ENCODE data around the gene GPC5. TPM values are rescaled to one million over a fixed set of nuclear protein-coding genes. Genes with fewer than 3 reads are reported as not detected.

The GPC5 gene
- polyA plus RNA-seq, 6 donors from 2014 or later, result 0.30 to 1.0 (median 0.40) TPM; not detected in 3

GRCh38 chr13:92553470-92554114, 1155.2 kb downstream of the GPC5 start:
- Mint-ChIP-seq H3K27me3 (no peaks in the 10 kb centered on the region), H3K4me3 (no peak overlapping the region), H3K27ac (no peak overlapping the region), H3K36me3 (no peaks in the 10 kb centered on the region), H3K9me3 (peaks cover 0 to 6% (median 0%) of the 10 kb centered on the region in 7 donors), H3K4me1 (no peaks in the 10 kb centered on the region)
- DNase-seq, result no peak
- no peak for ATAC-seq (ENCODE audit: low read depth in 2 of 2)

GRCh38 chr13:92560883-92561282, 1162.5 kb downstream of the GPC5 start:
- DNase-seq, result no peak
- Mint-ChIP-seq H3K27ac (no peak overlapping the region), H3K4me1 (no peaks in the 10 kb centered on the region), H3K27me3 (no peaks in the 10 kb centered on the region), H3K4me3 (no peak overlapping the region), H3K9me3 (peaks cover 0 to 22% (median 2%) of the 10 kb centered on the region in 7 donors), H3K36me3 (no peaks in the 10 kb centered on the region)
- ATAC-seq (ENCODE audit: low read depth in 2 of 2), result no peak

- Mint-ChIP-seq H3K9me3 (peaks cover 0 to 8% (median 0%) of the 10 kb centered on the region in 7 donors), H3K36me3 (no peaks in the 10 kb centered on the region), H3K4me3 (no peak overlapping the region), H3K27ac (no peak overlapping the region), H3K4me1 (no peaks in the 10 kb centered on the region), H3K27me3 (no peaks in the 10 kb centered on the region)
- ATAC-seq (ENCODE audit: low read depth in 2 of 2), result no peak
- no peak for DNase-seq
These were observed 1166.5 kb downstream of the GPC5 start for GRCh38 chr13:92564942-92565341.

GRCh38 chr13:92566767-92567166, 1168.3 kb downstream of the GPC5 start:
- no peak for ATAC-seq (ENCODE audit: low read depth in 2 of 2)
- H3K4me1 Mint-ChIP-seq, result no peaks in the 10 kb centered on the region
- H3K4me3 Mint-ChIP-seq, result no peak overlapping the region
- H3K27me3 Mint-ChIP-seq, result no peaks in the 10 kb centered on the region
- no peak overlapping the region for H3K27ac Mint-ChIP-seq
- no peaks in the 10 kb centered on the region for H3K36me3 Mint-ChIP-seq
- peaks cover 0 to 8% (median 0%) of the 10 kb centered on the region in 7 donors for H3K9me3 Mint-ChIP-seq
- DNase-seq, result no peak

GRCh38 chr13:92572190-92572589, 1173.8 kb downstream of the GPC5 start:
- Mint-ChIP-seq H3K4me1 (no peaks in the 10 kb centered on the region), H3K27me3 (no peaks in the 10 kb centered on the region), H3K36me3 (no peaks in the 10 kb centered on the region), H3K4me3 (no peak overlapping the region), H3K9me3 (peaks cover 0 to 8% (median 0%) of the 10 kb centered on the region in 7 donors), H3K27ac (no peak overlapping the region)
- no peak for ATAC-seq (ENCODE audit: low read depth in 2 of 2)
- DNase-seq, result no peak

GRCh38 chr13:92573467-92574057, 1175.1 kb downstream of the GPC5 start:
- H3K27me3 Mint-ChIP-seq, result no peaks in the 10 kb centered on the region

GRCh38 chr13:92574499-92574898, 1176.1 kb downstream of the GPC5 start:
- Mint-ChIP-seq H3K27ac (no peak overlapping the region), H3K36me3 (no peaks in the 10 kb centered on the region), H3K9me3 (peaks cover 0 to 23% (median 2%) of the 10 kb centered on the region in 7 donors), H3K4me3 (no peak overlapping the region), H3K27me3 (no peaks in the 10 kb centered on the region), H3K4me1 (no peaks in the 10 kb centered on the region)
- DNase-seq (no peak), ATAC-seq (ENCODE audit: low read depth in 2 of 2) (no peak)

More at GRCh38 chr13:92573467-92574057, 1175.1 kb downstream of the GPC5 start:
- DNase-seq (no peak), ATAC-seq (ENCODE audit: low read depth in 2 of 2) (no peak)
- Mint-ChIP-seq H3K9me3 (peaks cover 0 to 20% (median 1%) of the 10 kb centered on the region in 7 donors), H3K4me3 (no peak overlapping the region), H3K36me3 (no peaks in the 10 kb centered on the region), H3K4me1 (no peaks in the 10 kb centered on the region), H3K27ac (no peak overlapping the region)

- H3K4me1 Mint-ChIP-seq, result no peaks in the 10 kb centered on the region
These were observed 1177.4 kb downstream of the GPC5 start for GRCh38 chr13:92575777-92576176.

GRCh38 chr13:92578358-92578757, 1179.9 kb downstream of the GPC5 start:
- ATAC-seq (ENCODE audit: low read depth in 2 of 2) (no peak), DNase-seq (no peak)
- Mint-ChIP-seq H3K27me3 (no peaks in the 10 kb centered on the region), H3K36me3 (no peaks in the 10 kb centered on the region), H3K4me1 (no peaks in the 10 kb centered on the region), H3K27ac (no peak overlapping the region), H3K9me3 (peaks cover 0 to 28% (median 4%) of the 10 kb centered on the region in 7 donors), H3K4me3 (no peak overlapping the region)

More at GRCh38 chr13:92575777-92576176, 1177.4 kb downstream of the GPC5 start:
- H3K27ac Mint-ChIP-seq, result no peak overlapping the region
- ATAC-seq (ENCODE audit: low read depth in 2 of 2) (no peak), DNase-seq (no peak)
- no peaks in the 10 kb centered on the region for H3K27me3 Mint-ChIP-seq
- H3K4me3 Mint-ChIP-seq, result no peak overlapping the region
- peaks cover 0 to 23% (median 4%) of the 10 kb centered on the region in 7 donors for H3K9me3 Mint-ChIP-seq
- H3K36me3 Mint-ChIP-seq, result no peaks in the 10 kb centered on the region

- DNase-seq, result no peak
- Mint-ChIP-seq H3K4me3 (no peak overlapping the region), H3K36me3 (no peaks in the 10 kb centered on the region), H3K9me3 (peaks cover 2 to 31% (median 17%) of the 10 kb centered on the region in 7 donors), H3K4me1 (no peaks in the 10 kb centered on the region), H3K27ac (no peak overlapping the region), H3K27me3 (no peaks in the 10 kb centered on the region)
- ATAC-seq (ENCODE audit: low read depth in 2 of 2), result no peak
These were observed 1191.5 kb downstream of the GPC5 start for GRCh38 chr13:92589955-92590354.

GRCh38 chr13:92590503-92590908, 1192.1 kb downstream of the GPC5 start:
- no peaks in the 10 kb centered on the region for H3K36me3 Mint-ChIP-seq
- no peaks in the 10 kb centered on the region for H3K27me3 Mint-ChIP-seq
- DNase-seq, result no peak
- H3K4me1 Mint-ChIP-seq, result no peaks in the 10 kb centered on the region
- H3K9me3 Mint-ChIP-seq, result peaks cover 4 to 30% (median 16%) of the 10 kb centered on the region in 7 donors
- no peak overlapping the region for H3K27ac Mint-ChIP-seq
- ATAC-seq (ENCODE audit: low read depth in 2 of 2), result no peak
- H3K4me3 Mint-ChIP-seq, result no peak overlapping the region

- Mint-ChIP-seq H3K4me3 (no peak overlapping the region), H3K36me3 (no peaks in the 10 kb centered on the region), H3K27me3 (no peaks in the 10 kb centered on the region), H3K27ac (no peak overlapping the region), H3K4me1 (no peaks in the 10 kb centered on the region), H3K9me3 (peaks cover 4 to 30% (median 13%) of the 10 kb centered on the region in 7 donors)
- DNase-seq (no peak), ATAC-seq (ENCODE audit: low read depth in 2 of 2) (no peak)
These were observed 1192.7 kb downstream of the GPC5 start for GRCh38 chr13:92591117-92591516.

GRCh38 chr13:92592757-92593156, 1194.3 kb downstream of the GPC5 start:
- Mint-ChIP-seq H3K9me3 (peaks cover 4 to 22% (median 13%) of the 10 kb centered on the region in 7 donors), H3K27me3 (no peaks in the 10 kb centered on the region), H3K27ac (no peak overlapping the region), H3K4me3 (no peak overlapping the region), H3K36me3 (no peaks in the 10 kb centered on the region), H3K4me1 (no peaks in the 10 kb centered on the region)
- DNase-seq (no peak), ATAC-seq (ENCODE audit: low read depth in 2 of 2) (no peak)

GRCh38 chr13:92602560-92602959, 1204.1 kb downstream of the GPC5 start:
- H3K36me3 Mint-ChIP-seq, result no peaks in the 10 kb centered on the region
- no peak overlapping the region for H3K27ac Mint-ChIP-seq
- H3K27me3 Mint-ChIP-seq, result no peaks in the 10 kb centered on the region
- H3K4me1 Mint-ChIP-seq, result no peaks in the 10 kb centered on the region
- no peak overlapping the region for H3K4me3 Mint-ChIP-seq
- peaks cover 0 to 12% (median 4%) of the 10 kb centered on the region in 7 donors for H3K9me3 Mint-ChIP-seq
- no peak for DNase-seq
- no peak for ATAC-seq (ENCODE audit: low read depth in 2 of 2)
